Stimulated activated CD4-positive, alpha-beta T cell treated with anti-CD3 and anti-CD28 coated beads, Interleukin-4, amount 100 ng/mL, for 1 hour (primary cell): ENCODE data around the gene FTL.

Experiments used
- DNase-seq: peaks from one replicate; pipeline ENCODE4 v3.0.0-alpha.2; 2020

The FTL gene

DNA sequence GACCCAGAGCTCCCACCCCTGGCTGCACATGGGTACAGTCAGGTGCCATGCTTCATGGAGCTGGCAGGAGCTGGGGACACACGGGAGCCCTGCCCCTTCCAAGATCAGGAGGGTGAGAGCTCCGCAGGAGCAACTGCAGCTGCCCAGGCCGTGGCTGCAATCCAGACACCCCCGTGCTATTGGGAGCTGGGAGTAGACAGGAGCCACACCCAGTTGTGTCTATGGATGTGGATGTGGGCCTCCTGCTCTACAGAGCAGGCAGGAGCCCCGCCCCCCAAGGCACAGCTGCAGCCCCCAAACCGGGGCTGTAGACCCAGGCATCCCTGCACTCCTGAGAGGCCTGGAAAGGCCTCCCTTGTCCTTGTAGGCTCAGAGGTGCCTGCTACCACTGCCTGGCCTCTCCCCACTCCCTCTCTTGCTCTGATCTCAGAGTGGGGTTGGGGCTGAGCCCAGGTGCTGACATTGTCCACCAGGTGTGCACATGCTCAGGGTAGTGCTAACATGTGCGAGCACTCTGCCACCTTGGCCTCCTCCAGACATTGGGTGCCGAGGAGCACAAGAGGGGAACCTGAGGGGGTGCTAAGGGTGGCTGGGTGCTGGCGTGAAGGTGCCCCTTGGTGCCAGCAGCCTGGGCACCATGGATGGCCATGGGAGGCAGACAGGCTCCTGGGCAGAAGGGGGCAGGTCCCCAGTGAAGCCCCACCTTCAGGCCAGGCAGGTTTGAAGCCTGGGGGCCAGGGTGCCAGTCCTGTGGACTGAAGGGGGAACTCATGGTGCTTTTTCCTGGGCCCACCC is 18.4 kb upstream of the FTL start:
- DNase-seq: no peak

DNA sequence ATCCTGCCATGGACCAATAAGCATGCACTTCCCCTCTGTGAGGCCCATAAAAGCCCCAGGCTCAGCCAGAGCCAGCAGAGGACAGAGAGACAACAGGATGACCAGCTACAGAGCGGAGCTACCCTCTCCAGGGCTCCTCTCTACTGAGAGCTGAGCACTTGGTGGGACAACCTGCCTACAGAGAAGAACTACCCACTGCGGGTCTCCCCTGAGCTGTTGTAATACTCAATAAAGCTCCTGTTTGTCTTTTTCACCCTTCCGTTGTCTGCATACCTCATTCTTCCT is 17.9 kb upstream of the FTL start:
- no peak for DNase-seq

DNA sequence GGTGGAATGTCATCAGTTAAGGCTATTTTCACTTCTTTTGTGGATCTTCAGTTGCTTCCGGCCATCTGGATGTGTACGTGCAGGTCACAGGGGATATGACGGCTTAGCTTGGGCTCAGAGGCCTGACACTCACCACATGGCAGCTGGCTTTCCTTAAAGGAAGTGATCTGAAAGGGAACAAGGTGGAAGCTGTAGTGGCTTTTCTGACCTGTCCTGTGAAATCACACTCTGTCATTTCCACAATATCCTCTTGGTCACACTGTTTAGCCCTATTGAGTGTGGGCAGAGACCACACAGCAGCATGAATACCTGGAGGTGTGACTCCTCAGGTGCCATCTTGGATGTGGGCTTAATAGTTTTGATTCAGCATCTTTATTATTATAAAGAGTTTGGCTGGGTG is 14.9 kb upstream of the FTL start:
- no peak for DNase-seq

DNA sequence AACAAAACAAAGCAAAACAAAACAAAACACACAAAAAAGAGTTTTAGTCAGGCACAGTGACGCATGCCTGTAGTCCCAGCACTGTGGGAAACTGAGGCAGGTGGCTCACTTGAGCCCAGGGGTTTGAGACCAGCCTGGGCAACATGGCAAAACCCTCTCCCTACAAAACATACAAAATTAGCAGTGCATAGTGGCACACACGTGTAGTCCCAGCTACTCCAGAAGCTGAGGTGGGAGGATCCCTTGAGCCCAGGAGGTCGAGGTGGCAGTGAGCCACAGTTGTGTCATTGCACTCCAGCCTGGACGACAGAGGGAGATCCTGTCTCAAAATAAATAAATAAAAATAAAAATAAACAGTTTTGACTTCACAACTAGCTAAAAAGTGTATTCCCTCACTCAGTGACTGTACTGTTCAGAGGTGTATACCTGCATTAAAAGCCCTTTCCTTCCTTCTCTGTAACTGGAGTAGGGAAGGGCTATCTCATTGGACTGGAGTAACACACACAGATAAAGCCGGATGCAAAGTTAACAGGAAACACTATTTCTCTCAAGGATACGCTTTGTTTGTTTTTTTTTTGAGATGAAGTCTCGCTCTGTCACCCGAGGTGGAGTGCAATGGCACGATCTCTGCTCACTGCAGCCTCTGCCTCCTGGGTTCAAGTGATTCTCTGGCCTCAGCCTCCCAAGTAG is 14.1 kb upstream of the FTL start:
- no peak for DNase-seq

DNA sequence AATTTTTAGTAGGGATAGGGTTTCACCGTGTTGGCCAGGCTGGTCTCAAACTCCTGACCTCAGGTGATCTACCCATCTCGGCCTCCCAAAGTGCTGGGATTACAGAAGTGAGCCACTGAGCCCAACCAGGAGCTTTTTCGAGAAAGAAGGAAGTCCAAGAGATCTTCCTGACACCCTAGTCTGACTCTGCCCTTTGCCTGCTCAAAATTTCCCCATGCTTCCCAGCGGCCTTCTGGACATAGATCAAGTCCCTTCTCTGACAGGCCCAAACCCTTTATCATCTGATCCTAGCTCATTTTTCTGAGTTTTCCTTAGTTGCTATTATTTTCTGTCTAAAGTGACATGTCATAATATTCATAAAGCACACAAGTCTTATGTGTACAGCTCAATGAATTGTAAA is 12.0 kb upstream of the FTL start:
- DNase-seq: no peak

DNA sequence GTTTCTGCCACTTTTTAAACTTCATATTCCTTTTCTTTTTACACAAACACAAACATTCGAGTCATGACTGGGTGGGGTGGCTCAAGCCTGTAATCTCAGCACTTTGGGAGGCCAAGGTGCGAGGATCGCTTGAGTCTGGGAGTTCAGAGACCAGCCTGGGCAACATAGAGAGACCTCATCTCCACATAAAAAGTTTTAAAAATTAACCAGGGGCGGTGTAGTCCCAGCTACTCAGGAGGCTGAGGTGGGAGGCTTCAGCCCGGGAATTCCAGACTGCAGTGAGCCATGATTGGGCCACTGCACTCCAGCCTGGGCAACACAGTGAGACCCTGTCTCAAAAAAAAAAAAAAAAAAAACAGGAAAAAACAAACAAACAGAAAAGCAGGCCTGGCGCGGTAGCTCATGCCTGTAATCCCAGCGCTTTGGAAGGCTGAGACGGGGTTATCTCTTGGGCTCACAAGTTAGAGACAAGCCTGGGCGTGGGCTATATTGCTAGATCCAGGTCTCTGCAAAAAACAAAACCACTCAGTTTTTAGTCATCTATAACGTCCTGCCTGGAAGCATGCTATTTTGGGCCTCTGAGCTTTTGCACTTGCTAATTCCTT is 11.0 kb upstream of the FTL start:
- DNase-seq: no peak

DNA sequence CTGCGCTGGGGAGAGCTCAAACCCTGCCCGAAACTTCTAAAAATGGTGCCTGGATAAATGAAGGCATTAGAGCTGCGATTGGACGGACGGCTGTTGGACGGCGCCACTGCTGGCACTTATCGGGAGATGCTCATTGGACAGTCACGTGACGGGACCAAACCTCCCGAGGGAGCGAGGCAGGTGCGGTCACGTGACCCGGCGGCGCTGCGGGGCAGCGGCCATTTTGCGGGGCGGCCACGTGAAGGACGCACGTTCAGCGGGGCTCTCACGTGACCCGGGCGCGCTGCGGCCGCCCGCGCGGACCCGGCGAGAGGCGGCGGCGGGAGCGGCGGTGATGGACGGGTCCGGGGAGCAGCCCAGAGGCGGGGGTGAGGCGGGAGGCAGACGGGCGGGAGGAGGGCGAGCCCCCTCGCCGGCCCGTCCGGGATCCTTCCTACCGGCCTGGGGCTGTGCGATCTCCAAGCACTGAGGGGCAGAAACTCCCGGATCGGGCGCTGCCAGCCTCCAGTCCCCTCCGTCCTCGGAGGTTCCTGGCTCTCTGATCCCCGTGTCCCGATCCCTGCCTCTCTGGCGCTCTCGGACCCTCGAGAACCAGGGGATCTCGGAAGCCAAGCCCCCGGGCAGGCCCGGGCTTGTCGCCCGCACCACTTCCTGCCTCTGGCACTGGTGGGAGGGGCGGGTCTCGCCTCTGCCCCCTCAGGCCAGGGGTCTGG is 10.4 kb upstream of the FTL start, which contains the start of gene BAX:
Gene BAX (plus strand): TSS at position 281 of the 713 bp plus-strand sequence. CDS start 54 bp downstream, at position 335.
- peak; percentile 95 for DNase-seq

DNA sequence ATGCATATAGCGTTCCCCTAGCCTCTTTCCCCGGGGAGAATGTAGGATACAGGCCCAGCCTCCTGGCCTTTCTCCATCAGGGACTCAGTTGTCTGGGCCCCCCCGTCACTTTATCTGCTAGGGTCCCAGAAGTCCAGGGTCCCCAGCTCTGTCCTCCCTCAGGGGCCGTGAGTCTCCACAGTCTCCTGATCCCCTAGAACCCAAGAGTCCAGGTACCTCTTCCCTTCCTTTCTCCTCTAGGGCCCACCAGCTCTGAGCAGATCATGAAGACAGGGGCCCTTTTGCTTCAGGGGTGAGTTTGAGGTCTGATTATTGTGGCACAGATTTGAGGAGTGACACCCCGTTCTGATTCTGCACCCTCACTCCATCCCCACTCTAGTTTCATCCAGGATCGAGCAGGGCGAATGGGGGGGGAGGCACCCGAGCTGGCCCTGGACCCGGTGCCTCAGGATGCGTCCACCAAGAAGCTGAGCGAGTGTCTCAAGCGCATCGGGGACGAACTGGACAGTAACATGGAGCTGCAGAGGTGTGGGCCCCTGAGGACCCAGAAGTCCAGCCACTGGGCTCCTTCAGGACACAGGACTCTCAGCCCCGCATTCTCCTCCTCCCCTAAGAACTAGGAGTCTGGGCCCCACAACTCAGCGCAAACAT is 9.7 kb upstream of the FTL start:
- DNase-seq: no peak

DNA sequence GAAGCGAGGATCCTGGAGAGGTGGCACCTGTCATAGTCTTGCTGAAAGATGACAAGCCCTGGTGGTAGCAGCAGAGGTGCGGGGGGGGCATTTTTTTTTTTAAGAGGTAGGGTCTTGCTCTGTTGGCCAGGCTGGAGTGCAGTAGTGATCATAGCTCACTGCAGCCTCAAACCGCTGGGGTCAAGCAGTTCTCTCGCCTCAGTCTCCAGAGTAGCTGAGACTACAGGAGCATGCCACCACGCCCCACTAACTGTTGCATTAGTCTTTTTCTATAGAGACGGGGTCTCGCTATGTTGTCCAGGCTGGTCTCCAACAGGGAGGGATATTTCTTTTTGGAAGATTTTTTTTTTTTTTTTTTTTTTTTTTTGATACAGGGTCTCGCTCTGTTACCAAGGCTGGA is 7.1 kb upstream of the FTL start:
- no peak for DNase-seq

DNA sequence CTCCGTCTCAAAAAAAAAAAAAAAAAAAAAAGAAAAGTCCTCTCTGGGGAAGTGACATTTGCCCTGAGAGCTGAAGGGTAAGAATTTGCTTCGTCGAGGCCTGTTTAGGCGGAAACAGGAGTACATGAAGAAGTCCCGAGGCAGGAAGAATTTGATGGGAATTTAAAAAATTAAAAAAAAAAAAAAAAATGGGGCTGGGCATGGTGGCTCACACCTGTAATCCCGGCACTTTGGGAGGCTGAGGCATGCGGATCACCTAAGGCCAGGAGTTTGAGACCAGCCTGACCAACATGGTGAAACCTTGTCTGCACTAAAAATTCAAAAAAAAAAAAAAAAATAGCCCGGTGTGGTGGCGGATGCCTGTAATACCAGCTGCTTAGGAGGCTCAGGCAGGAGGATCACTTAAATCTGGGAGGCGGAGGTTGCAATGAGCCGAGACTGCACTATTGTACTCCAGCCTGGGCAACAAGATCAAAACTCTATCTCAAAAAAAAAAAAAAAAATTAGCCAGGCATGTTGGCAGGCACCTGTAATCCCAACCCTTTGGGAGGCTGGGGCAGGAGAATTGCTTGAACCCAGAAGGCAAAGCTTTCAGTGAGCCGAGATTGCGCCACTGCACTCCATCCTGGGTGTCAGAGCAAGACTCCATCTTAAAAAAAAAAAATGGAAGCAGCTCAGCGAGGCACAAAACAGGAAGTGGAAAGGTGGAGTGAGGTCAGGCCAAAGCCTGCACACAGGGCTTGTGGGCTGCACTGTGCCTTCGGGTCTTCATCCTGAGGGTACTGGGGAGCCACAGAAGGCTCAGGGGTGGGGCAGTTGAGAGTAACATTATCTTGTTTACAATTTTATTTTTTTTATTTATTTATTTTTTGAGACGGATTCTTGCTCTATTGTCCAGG is 5.5 kb upstream of the FTL start:
- DNase-seq: no peak

DNA sequence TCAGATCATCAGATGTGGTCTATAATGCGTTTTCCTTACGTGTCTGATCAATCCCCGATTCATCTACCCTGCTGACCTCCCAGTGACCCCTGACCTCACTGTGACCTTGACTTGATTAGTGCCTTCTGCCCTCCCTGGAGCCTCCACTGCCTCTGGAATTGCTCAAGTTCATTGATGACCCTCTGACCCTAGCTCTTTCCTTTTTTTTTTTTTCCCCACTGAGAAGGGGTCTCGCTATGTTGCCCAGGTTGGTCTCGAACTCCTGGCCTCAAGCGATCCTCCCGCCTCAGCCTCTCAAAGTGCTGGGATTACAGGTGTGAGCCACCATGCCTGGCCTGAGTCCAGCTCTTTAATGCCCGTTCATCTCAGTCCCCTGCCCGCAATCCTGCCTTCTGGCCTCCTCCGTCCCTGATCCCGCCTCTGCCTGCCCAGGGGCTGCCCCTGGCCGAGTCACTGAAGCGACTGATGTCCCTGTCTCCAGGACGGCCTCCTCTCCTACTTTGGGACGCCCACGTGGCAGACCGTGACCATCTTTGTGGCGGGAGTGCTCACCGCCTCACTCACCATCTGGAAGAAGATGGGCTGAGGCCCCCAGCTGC is 4.0 kb upstream of the FTL start:
- no peak for DNase-seq

DNA sequence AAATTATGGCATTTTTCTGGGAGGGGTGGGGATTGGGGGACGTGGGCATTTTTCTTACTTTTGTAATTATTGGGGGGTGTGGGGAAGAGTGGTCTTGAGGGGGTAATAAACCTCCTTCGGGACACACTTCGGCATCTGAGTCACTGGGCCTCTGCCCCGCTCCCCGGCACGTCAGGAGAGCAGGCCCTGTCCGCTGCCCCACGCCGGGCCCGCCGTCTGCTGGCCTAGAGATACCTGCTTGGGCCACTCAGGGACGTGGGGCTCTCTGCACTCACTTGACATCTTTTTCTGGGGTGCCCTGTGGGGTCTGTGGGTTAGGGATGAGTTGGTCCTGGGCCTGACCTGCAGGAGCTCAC is 3.5 kb upstream of the FTL start:
- DNase-seq: no peak

DNA sequence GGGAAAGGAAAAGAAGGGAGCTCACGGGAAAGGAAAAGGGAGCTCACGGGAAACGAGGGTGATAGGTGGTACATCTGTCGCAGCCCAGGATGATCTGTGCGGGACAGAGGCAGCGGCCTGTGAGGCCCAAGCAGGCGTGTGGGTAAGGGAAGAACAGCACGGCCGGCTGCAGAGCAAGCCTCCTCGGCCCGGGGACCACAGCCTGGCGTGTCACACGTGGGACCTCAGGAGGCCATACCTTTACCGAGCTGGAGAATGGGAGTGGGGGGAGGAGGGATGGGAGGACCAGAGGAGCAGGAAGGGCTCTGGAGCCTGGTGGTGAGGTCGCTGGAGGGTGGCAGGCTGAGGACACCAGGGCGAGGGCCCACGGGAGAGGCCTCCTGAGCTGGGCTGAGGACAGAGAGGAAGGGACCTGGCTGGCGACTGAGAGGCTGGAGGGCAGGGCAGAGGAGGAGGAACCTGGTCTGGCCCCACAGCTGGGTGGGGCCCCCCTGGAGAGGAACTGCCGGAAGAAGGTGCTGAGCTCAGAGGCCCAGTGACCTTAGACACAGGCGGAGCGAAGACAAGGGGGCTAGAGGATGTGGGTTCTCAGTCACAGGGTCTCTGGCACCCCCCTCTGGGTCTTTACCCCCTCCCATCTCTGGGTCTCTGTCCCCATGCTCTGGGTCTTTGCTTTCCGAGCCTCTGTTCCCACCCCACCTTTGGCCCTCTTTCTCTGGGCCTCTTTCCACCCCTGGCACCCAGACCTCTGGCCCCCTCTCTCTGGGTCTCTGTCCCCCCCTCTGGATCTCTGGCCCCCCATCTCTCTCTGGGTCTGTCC is 2.9 kb upstream of the FTL start:
- DNase-seq: peak; percentile 23

DNA sequence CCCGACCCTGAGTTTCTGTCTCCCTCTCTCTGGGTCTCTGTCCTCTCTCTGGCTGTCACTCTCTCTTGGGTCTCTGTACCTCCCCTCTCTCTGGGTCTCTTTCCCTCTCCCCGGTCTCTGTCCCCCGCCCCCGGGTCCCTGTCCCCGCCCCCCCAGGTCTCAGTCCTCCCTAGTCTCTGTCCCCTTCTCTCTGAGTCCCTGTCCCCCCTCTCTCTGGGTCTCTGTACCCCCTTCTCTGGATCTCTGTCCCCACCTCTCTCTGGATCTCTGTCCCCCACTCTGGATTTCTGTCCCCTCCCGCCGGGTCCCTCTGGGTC is 2.3 kb upstream of the FTL start:
- no peak for DNase-seq

DNA sequence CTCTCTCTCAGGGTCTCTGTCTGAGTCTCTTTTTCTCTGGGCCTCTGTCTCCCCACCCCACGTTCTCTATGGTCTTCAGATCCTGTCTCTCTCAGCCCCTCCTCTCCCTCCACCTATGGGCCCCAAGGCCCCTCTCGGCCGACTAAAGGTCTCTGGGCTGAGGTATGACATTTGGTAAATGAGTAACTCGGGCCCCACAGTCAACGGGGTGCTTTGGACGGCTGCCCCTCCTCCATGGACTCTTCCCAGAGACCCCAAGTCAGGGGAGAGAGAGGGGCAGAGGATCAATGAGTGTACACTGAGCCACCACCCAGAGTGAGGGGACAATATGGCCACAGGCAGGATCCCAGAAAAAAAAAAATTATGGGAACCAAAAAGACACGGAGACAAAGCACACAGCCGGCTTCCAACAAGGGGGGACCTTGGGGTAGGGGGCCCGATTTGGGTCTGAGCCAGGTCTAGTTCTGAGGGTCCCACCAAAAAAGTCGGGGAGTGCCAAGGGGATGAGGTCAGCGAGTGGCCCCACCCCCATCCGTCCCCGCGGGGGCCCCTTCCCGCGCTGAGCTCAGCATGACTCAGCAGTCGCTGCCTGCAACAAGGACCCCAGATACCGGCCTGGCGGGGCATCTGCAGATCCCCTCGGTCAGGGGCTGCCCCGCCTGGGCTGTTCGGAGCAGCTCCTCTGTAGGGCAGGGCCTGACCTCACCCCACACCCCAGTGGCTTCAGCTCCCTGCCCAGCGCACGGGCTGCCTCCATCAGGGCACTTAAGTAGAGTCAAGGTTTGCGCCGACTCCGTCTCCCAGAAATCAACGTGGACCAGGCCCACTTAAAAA is 1.5 kb upstream of the FTL start:
- DNase-seq: peak; percentile 70

DNA sequence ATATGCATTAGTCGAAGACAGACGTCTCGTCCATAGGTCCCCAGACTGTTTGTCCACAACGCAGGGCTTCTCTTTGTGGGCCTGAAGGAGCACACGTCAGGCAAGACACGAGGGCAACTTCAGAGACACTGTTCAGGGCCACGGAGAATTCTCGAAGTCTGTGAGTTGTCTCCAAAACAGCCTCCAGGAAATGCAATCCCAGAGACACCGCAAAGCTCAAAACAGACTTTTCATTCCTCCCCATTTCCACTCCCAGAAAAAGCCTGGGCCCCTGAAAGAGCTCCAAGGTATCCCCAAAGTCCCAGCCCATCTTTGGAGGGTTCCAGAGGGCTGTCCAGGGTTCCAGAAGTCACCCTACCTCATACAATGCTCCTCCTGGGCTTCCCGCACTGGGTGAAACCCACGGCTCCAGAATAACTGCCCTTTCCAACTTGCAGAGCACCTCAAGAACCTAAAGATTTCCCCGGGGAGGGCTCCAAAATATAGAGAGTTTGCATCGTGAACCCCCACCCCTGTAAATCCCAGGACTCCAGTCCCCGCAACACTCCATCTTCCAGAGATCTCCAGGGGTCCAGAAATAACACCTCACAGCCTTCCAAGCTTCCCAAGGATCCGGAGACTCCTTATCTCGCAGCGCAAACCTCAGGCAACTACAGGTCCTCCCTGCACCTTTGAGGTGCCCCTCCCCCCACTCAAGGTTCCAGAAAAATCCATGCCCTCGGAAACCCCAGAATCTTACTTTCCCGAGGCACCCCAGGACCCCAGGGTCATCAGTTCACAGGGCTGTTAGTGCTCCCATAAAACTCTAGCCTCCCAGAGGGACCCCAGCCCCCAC is 687 bp upstream of the FTL start:
- no peak for DNase-seq

DNA sequence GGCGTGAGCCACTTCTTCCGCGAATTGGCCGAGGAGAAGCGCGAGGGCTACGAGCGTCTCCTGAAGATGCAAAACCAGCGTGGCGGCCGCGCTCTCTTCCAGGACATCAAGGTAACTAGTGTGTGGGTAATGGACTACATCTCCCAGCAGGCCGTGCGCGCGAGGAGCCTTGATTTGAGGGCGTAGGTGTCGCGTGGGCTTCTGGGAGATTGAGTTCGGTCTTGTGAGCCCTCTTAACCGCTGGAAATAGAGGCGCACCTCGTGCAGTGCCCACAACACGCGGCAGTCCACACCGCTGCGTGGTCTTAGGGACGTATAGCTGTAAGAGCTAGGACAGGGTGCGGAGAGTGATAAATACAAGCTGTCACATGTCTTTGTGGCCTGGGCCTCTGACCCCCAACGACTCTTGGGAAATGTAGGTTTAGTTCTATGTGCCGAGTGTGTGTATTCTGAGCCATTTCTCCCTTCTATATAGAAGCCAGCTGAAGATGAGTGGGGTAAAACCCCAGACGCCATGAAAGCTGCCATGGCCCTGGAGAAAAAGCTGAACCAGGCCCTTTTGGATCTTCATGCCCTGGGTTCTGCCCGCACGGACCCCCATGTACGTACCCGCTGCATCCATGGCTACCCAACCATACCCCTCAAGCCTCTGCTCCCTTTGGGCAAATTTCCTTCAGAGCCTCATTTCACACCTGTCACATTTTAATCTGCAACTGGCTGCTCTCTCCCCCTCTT is 864 bp downstream of the FTL start:
- DNase-seq: peak; percentile 90
